ENCODE results near the gene WNT9B. TPM values are rescaled to one million over a fixed set of nuclear protein-coding genes. Genes with fewer than 3 reads are reported as not detected.

WNT9B gene
- total RNA-seq, 1 experiment from 2014 or later: not detected

- intact Hi-C loops (cut with micrococcal nuclease): no loop called here
- ChIA-PET CTCF (interaction anchor here (0.6 kb wide), 1 partner anchor 23 kb away, joined by 3 read pairs; no protein-coding TSS in a partner anchor), POLR2A (no interaction called here)
- H3K9me3 Mint-ChIP-seq (ENCODE audit: unreplicated experiment): no peaks in the 10 kb centered on the region
- no peak overlapping the region for H3K27ac Mint-ChIP-seq (ENCODE audit: low read depth, unreplicated experiment)
- no peaks in the 10 kb centered on the region for H3K36me3 Mint-ChIP-seq (ENCODE audit: insufficient read depth, unreplicated experiment)
- no peak for TF ChIP-seq CTCF (IDR thresholded peaks at IDR 0.05; ENCODE audit: unreplicated experiment)
- H3K27me3 Mint-ChIP-seq (ENCODE audit: insufficient read depth, unreplicated experiment): peaks cover 41% of the 10 kb centered on the region
- H3K4me3 Mint-ChIP-seq (ENCODE audit: unreplicated experiment): no peak overlapping the region
- no TSS peak for BruUV-seq (replicated peaks)
- no peak for DNase-seq (ENCODE audit: unreplicated experiment)
- H3K4me1 Mint-ChIP-seq (ENCODE audit: insufficient read depth, unreplicated experiment): no peaks in the 10 kb centered on the region
These were observed 13.7 kb downstream of the WNT9B start for GRCh38 chr17:46865100-46865499.

- ChIA-PET POLR2A (no interaction called here), CTCF (no interaction called here)
- Mint-ChIP-seq H3K27ac (ENCODE audit: low read depth, unreplicated experiment) (no peak overlapping the region), H3K9me3 (ENCODE audit: unreplicated experiment) (no peaks in the 10 kb centered on the region), H3K36me3 (ENCODE audit: insufficient read depth, unreplicated experiment) (no peaks in the 10 kb centered on the region), H3K4me3 (ENCODE audit: unreplicated experiment) (no peak overlapping the region), H3K4me1 (ENCODE audit: insufficient read depth, unreplicated experiment) (no peaks in the 10 kb centered on the region), H3K27me3 (ENCODE audit: insufficient read depth, unreplicated experiment) (peaks cover 41% of the 10 kb centered on the region)
- intact Hi-C loops (cut with micrococcal nuclease): no loop called here
- TF ChIP-seq CTCF (IDR thresholded peaks at IDR 0.05; ENCODE audit: unreplicated experiment): no peak
- BruUV-seq (replicated peaks): no TSS peak
- no peak for DNase-seq (ENCODE audit: unreplicated experiment)
These were observed 14.9 kb downstream of the WNT9B start for GRCh38 chr17:46866325-46866724.

GRCh38 chr17:46866747-46867146 is 15.4 kb downstream of the WNT9B start:
- Mint-ChIP-seq H3K4me3 (ENCODE audit: unreplicated experiment) (no peak overlapping the region), H3K36me3 (ENCODE audit: insufficient read depth, unreplicated experiment) (no peaks in the 10 kb centered on the region), H3K27me3 (ENCODE audit: insufficient read depth, unreplicated experiment) (peaks cover 41% of the 10 kb centered on the region), H3K9me3 (ENCODE audit: unreplicated experiment) (no peaks in the 10 kb centered on the region), H3K27ac (ENCODE audit: low read depth, unreplicated experiment) (no peak overlapping the region), H3K4me1 (ENCODE audit: insufficient read depth, unreplicated experiment) (no peaks in the 10 kb centered on the region)
- DNase-seq (ENCODE audit: unreplicated experiment): no peak
- ChIA-PET POLR2A (no interaction called here), CTCF (no interaction called here)
- BruUV-seq (replicated peaks): no TSS peak
- intact Hi-C loops (cut with micrococcal nuclease): no loop called here
- no peak for TF ChIP-seq CTCF (IDR thresholded peaks at IDR 0.05; ENCODE audit: unreplicated experiment)

GRCh38 chr17:46868689-46869187 is 17.4 kb downstream of the WNT9B start:
- no peaks in the 10 kb centered on the region for H3K4me1 Mint-ChIP-seq (ENCODE audit: insufficient read depth, unreplicated experiment)
- peaks cover 36% of the 10 kb centered on the region for H3K27me3 Mint-ChIP-seq (ENCODE audit: insufficient read depth, unreplicated experiment)
- no peak for DNase-seq (ENCODE audit: unreplicated experiment)
- no TSS peak for BruUV-seq (replicated peaks)
- POLR2A ChIA-PET: no interaction called here
- intact Hi-C loops (cut with micrococcal nuclease): no loop called here
- CTCF ChIA-PET: no interaction called here
- H3K9me3 Mint-ChIP-seq (ENCODE audit: unreplicated experiment): no peaks in the 10 kb centered on the region
- no peaks in the 10 kb centered on the region for H3K36me3 Mint-ChIP-seq (ENCODE audit: insufficient read depth, unreplicated experiment)
- no peak for TF ChIP-seq CTCF (IDR thresholded peaks at IDR 0.05; ENCODE audit: unreplicated experiment)
- no peak overlapping the region for H3K4me3 Mint-ChIP-seq (ENCODE audit: unreplicated experiment)
- H3K27ac Mint-ChIP-seq (ENCODE audit: low read depth, unreplicated experiment): no peak overlapping the region
